Stimulated activated CD8-positive, alpha-beta memory T cell treated with anti-CD3 and anti-CD28 coated beads, Interleukin-15, amount 100 ng/mL, for 48 hours (primary cell): ENCODE data around the gene DLGAP4.

ENCODE experiments used
- DNase-seq, 2 donors: peaks; one replicate each; pipeline ENCODE4 v3.0.0-alpha.2; 2020; ENCODE audit warnings: low read depth in 2 of 2

The DLGAP4 gene

GRCh38 chr20:36308986-36309385 is 2.8 kb downstream of the DLGAP4 start:
- no peak for DNase-seq

GRCh38 chr20:36309643-36310042 is 3.5 kb downstream of the DLGAP4 start:
- no peak for DNase-seq

- no peak for DNase-seq
Measured at GRCh38 chr20:36310215-36310981, 4.3 kb downstream of the DLGAP4 start.

GRCh38 chr20:36311141-36311853 is 5.2 kb downstream of the DLGAP4 start:
- DNase-seq: no peak

GRCh38 chr20:36311854-36312723 is 6.0 kb downstream of the DLGAP4 start:
- no peak for DNase-seq

- DNase-seq: no peak
Measured at GRCh38 chr20:36312724-36313441, 6.7 kb downstream of the DLGAP4 start.

- no peak for DNase-seq
Measured at GRCh38 chr20:36313476-36313875, 7.3 kb downstream of the DLGAP4 start.

- DNase-seq: no peak
Measured at GRCh38 chr20:36313926-36314325, 7.8 kb downstream of the DLGAP4 start.

- no peak for DNase-seq
Measured at GRCh38 chr20:36314734-36315544, 8.8 kb downstream of the DLGAP4 start.

- no peak for DNase-seq
Measured at GRCh38 chr20:36315545-36316351, 9.6 kb downstream of the DLGAP4 start.

GRCh38 chr20:36317675-36318074 is 11.5 kb downstream of the DLGAP4 start:
- DNase-seq: no peak

- DNase-seq: no peak
Measured at GRCh38 chr20:36318166-36318565, 12.0 kb downstream of the DLGAP4 start.

GRCh38 chr20:36319356-36320260 is 13.5 kb downstream of the DLGAP4 start:
- DNase-seq: no peak

GRCh38 chr20:36320261-36320897 is 14.2 kb downstream of the DLGAP4 start:
- DNase-seq: no peak

GRCh38 chr20:36320898-36321695 is 15.0 kb downstream of the DLGAP4 start:
- DNase-seq: no peak

GRCh38 chr20:36322131-36322530 is 16.0 kb downstream of the DLGAP4 start:
- no peak for DNase-seq

- DNase-seq: no peak
Measured at GRCh38 chr20:36330091-36330490, 24.0 kb downstream of the DLGAP4 start.

- no peak for DNase-seq
Measured at GRCh38 chr20:36331209-36331608, 25.1 kb downstream of the DLGAP4 start.
